ENCODE measurements around the gene VANGL1. TPM values are rescaled to one million over a fixed set of nuclear protein-coding genes. Genes with fewer than 3 reads are reported as not detected.
"Not testable (repeated sequence)": the region's sequence is repeated elsewhere in the genome, so short reads cannot be mapped to it uniquely, and the experiment has no call there.

VANGL1 gene
- total RNA-seq, 4 donors from 2014 or later, result 9.5 to 22.2 (median 17.2) TPM

DNA sequence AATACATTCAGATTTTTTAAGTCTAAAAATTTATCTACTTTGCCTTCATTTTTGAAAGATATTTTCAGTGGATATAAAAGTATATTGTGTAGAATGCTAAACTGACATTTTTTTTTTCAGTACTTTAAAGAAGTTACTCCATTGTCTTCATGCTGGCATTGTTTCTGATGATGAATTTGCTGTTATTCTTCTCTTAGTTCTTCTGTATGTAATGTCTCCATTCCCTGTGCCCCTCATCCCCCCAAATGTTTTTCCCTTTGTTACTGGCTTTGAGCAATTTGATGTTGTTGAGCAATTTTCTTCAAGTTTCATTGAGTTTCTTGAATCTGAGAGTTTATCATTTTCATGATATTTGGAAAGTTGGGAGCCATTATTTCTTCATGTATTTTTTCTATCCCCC lies 20.8 kb upstream of the VANGL1 start:
- no peak overlapping the region for H3K4me3 ChIP-seq (ENCODE audit: low read depth, poor library complexity, severe bottlenecking)
- no peak for DNase-seq (ENCODE audit: low spot score in 2 of 2)
- TF ChIP-seq POLR2A (IDR thresholded peaks at IDR 0.05), result no peak
- TF ChIP-seq, protein P1, sequence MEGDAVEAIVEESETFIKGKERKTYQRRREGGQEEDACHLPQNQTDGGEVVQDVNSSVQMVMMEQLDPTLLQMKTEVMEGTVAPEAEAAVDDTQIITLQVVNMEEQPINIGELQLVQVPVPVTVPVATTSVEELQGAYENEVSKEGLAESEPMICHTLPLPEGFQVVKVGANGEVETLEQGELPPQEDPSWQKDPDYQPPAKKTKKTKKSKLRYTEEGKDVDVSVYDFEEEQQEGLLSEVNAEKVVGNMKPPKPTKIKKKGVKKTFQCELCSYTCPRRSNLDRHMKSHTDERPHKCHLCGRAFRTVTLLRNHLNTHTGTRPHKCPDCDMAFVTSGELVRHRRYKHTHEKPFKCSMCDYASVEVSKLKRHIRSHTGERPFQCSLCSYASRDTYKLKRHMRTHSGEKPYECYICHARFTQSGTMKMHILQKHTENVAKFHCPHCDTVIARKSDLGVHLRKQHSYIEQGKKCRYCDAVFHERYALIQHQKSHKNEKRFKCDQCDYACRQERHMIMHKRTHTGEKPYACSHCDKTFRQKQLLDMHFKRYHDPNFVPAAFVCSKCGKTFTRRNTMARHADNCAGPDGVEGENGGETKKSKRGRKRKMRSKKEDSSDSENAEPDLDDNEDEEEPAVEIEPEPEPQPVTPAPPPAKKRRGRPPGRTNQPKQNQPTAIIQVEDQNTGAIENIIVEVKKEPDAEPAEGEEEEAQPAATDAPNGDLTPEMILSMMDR (IDR thresholded peaks at IDR 0.05), result no peak
- intact Hi-C loops (cut with DNase I; ENCODE audit: low total_unique reads), result no loop called here

DNA sequence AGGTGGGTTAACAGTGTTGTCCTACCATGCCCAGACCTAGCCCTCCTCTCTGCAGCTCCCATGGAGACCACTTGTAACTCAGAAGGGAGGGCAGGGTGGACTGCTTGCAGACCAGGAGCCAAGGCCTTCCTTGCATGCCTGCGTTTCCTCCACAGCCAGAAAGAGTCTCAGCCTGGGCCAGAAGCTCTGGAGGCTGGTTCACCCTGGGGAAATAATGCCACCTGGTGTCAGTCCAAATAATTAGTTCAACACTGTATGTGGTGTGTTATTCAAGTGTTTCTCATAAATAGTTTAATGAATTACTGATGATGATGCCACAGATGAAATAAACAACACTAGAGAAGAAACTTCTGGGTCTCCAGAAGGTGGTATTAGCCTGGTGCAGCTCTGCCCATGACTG lies 16.9 kb upstream of the VANGL1 start:
- DNase-seq (ENCODE audit: low spot score in 2 of 2), result no peak
- no peak for TF ChIP-seq POLR2A (IDR thresholded peaks at IDR 0.05)
- TF ChIP-seq, protein P1 (IDR thresholded peaks at IDR 0.05), result no peak
- no peak overlapping the region for H3K4me3 ChIP-seq (ENCODE audit: low read depth, poor library complexity, severe bottlenecking)
- WGBS, 2 donors, result 45 to 53% methylated on average over 1 of the region's 1 CpG
- intact Hi-C loops (cut with DNase I; ENCODE audit: low total_unique reads), result no loop called here

DNA sequence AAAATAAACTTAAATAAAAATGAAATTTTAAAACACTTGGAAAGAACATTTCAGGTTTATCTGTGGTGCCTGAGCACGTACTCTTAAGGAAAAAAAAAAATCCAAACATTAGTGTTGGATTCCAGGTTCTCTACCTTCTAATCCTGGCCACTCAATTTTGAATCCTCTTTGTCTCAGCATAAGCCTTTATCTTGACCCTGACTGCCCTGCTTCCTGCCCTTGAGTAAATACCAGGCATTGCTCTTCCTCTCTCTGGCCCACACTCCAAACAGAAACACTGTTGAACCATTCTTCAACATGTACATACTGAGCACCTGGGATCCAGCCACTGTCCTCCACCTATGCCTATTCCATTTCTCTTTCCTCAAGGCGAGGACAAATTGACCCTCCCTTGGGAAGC lies 11.4 kb upstream of the VANGL1 start:
- intact Hi-C loops (cut with DNase I; ENCODE audit: low total_unique reads), result no loop called here
- no peak for DNase-seq (ENCODE audit: low spot score in 2 of 2)
- WGBS, 2 donors, result 83 to 85% methylated on average over 2 of the region's 2 CpGs
- no peak overlapping the region for H3K4me3 ChIP-seq (ENCODE audit: low read depth, poor library complexity, severe bottlenecking)
- TF ChIP-seq POLR2A (IDR thresholded peaks at IDR 0.05), result no peak
- TF ChIP-seq, protein P1 (IDR thresholded peaks at IDR 0.05), result no peak

DNA sequence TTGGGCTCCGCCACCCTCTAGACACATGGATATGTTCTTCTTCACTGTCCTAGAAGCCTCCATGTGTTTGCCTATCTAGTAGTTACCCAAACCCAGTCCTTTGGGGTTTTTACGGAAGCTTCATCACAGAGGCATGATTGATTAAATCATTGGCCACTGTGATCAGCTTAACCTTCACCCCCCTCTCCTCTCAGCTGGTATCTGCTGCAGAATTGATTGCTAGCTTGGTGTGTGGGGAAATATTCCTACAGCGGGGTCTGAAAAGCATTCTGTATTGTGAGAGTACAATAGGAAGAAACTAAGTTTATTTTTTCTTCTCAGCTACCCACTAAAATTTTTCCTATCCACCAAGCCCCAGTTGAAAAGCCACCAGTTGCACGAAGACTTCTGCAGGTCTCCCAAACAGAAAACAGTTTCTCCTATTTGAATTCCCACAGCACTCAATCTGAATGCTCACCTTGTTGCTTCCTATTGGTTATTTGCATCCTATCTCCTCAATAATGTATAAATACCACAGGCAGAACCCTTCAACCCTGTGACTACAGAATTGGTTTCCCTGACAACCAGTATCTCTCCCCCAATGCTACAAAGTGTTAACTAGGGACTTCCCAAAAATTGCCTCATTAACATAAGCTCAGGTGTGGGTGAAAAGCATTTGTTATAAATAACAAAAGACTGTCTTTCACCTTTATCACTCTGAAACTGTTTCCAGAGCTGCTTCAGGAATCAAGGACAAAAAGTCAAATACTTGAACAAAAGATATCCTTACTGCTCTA lies 9.3 kb upstream of the VANGL1 start:
- H3K4me3 ChIP-seq (ENCODE audit: low read depth, poor library complexity, severe bottlenecking), result no peak overlapping the region
- intact Hi-C loops (cut with DNase I; ENCODE audit: low total_unique reads), result no loop called here
- 86 to 96% methylated on average over 4 of the region's 4 CpGs for WGBS, 2 donors
- TF ChIP-seq POLR2A (IDR thresholded peaks at IDR 0.05), result no peak
- TF ChIP-seq, protein P1 (IDR thresholded peaks at IDR 0.05), result no peak
- DNase-seq (ENCODE audit: low spot score in 2 of 2), result no peak

DNA sequence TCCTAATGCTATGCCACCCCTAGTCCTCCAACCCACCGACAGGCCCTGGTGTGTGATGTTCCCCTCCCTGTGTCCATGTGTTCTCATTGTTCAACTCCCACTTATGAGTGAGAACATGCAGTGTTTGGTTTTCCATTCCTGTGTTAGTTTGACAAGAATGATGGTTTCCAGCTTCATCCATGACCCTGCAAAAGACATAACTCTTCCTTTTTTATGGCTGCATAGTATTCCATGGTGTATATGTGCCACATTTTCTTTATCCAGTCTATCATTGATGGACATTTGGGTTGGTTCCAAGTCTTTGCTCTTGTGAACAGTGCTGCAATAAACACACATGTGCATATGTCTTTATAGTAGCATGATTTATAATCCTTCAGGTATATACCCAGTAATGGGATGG lies 8.2 kb upstream of the VANGL1 start:
- H3K4me3 ChIP-seq (ENCODE audit: low read depth, poor library complexity, severe bottlenecking); DNase-seq (ENCODE audit: low spot score in 2 of 2); intact Hi-C loops (cut with DNase I; ENCODE audit: low total_unique reads): not testable (repeated sequence)
- 88 to 96% methylated on average over 1 of the region's 1 CpG for WGBS, 2 donors

DNA sequence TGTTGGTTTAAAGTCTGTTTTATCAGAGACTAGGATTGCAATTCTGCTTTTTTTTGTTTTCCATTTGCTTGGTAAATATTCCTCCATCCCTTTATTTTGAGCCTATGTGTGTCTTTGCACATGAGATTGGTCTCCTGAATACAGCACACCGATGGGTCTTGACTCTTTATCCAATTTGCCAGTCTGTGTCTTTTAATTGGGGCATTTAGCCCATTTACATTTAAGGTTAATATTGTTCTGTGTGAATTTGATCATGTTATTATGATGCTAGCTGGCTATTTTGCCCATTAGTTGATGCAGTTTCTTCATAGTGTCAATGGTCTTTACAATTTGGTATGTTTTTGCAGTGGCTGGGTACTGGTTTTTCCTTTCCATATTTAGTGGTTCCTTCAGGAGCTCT lies 4.5 kb upstream of the VANGL1 start:
- 91 to 94% methylated on average over 1 of the region's 1 CpG for WGBS, 2 donors
- H3K4me3 ChIP-seq (ENCODE audit: low read depth, poor library complexity, severe bottlenecking); DNase-seq (ENCODE audit: low spot score in 2 of 2); intact Hi-C loops (cut with DNase I; ENCODE audit: low total_unique reads): not testable (repeated sequence)

DNA sequence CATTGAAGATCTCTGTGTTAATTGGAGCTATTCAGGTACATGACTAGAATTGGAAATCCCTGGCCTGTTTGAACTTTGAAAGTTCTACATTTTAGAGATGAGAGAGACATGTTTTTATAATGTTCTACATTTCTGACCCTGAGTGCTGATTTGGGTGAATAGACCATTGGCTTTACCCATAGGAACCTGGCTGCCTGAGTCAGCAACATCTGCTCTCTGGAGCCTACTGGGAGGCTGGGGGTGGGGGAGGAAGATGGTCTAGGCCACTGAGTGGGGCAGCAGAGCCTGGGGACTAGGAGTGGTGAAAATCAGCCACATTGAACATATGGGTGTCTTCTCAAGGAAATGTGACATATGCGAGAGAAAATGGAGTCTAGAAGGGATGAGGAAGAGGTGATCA lies 1.4 kb upstream of the VANGL1 start:
- no peak for TF ChIP-seq POLR2A (IDR thresholded peaks at IDR 0.05)
- TF ChIP-seq, protein P1 (IDR thresholded peaks at IDR 0.05), result no peak
- WGBS, 2 donors, result 87 to 95% methylated on average over 1 of the region's 1 CpG

More for the DNA sequence above, 1.4 kb upstream of the VANGL1 start:
- H3K4me3 ChIP-seq (ENCODE audit: low read depth, poor library complexity, severe bottlenecking), result no peak overlapping the region
- DNase-seq (ENCODE audit: low spot score in 2 of 2), result no peak
- intact Hi-C loops (cut with DNase I; ENCODE audit: low total_unique reads), result no loop called here

All from lower leg skin (tissue), 4 donors.